Neuronal stem cell (in vitro differentiated cells): Measurements from ENCODE around the gene GGA1.
"Not testable (repeated sequence)": the region's sequence is repeated elsewhere in the genome, so short reads cannot be mapped to it uniquely, and the experiment has no call there.

Experiments used
- DNase-seq: peaks from one replicate; pipeline ENCODE4 v3.0.0-alpha.2; 2013; ENCODE audit warnings: low spot score
- H2AFZ ChIP-seq: one replicate; pipeline ENCODE4 v1.6.1; 2013; ENCODE audit warnings: mild to moderate bottlenecking, low read length, inconsistent platforms
- H2AK5ac ChIP-seq: 2 replicates; pipeline ENCODE4 v1.6.1; 2013; ENCODE audit warnings: low read depth, mild to moderate bottlenecking, inconsistent platforms, low read length, moderate library complexity, mixed read lengths
- H2BK120ac ChIP-seq: 2 replicates; pipeline ENCODE4 v1.6.1; 2013; ENCODE audit warnings: low read depth, mild to moderate bottlenecking, inconsistent platforms, low read length, moderate library complexity, mixed read lengths
- H2BK12ac ChIP-seq: one replicate; pipeline ENCODE4 v1.6.1; 2013; ENCODE audit warnings: low read length, inconsistent platforms
- H2BK15ac ChIP-seq: 2 replicates; pipeline ENCODE4 v1.6.1; 2013; ENCODE audit warnings: mild to moderate bottlenecking, low read length, inconsistent platforms, mixed read lengths
- H2BK5ac ChIP-seq: one replicate; pipeline ENCODE4 v1.6.1; 2013; ENCODE audit warnings: inconsistent platforms, mild to moderate bottlenecking, low read length, moderate library complexity
- H3K14ac ChIP-seq: one replicate; pipeline ENCODE4 v1.6.1; 2013; ENCODE audit warnings: low read length, inconsistent platforms
- H3K18ac ChIP-seq: 2 replicates; pipeline ENCODE4 v1.6.1; 2013; ENCODE audit warnings: low read length, inconsistent platforms
- H3K23ac ChIP-seq: 2 replicates; pipeline ENCODE4 v1.6.1; 2013; ENCODE audit warnings: low read depth, mild to moderate bottlenecking, mixed read lengths, low read length, inconsistent platforms; ENCODE audit not compliant: poor library complexity
- H3K27ac ChIP-seq: replicated peaks from 3 replicates; pipeline ENCODE4 v1.5.1; 2013; ENCODE audit warnings: low read length, inconsistent platforms
- H3K27me3 ChIP-seq, 3 experiments: 2 replicates each; pipeline ENCODE4 v1.6.1; 2013; ENCODE audit warnings: low read length in 3 of 3, mild to moderate bottlenecking in 2 of 3, inconsistent platforms in 1 of 3, low read depth in 1 of 3, mixed read lengths in 1 of 3, moderate library complexity in 1 of 3; ENCODE audit not compliant: control insufficient read depth in 3 of 3, insufficient read depth in 3 of 3
- H3K36me3 ChIP-seq, 2 donors: replicated peaks in 1 of 2; 2 replicates each; pipeline ENCODE4 v1.6.1; 2013; ENCODE audit warnings: low read length in 2 of 2; ENCODE audit not compliant: control insufficient read depth in 2 of 2, insufficient read depth in 2 of 2
- H3K4ac ChIP-seq: 2 replicates; pipeline ENCODE4 v1.6.1; 2013; ENCODE audit warnings: inconsistent platforms, mild to moderate bottlenecking, low read length, moderate library complexity
- H3K4me1 ChIP-seq, 2 donors: 1 replicate in 1 of 2; 2 replicates in 1 of 2; pipeline ENCODE4 v1.6.1; 2013; ENCODE audit warnings: low read length in 2 of 2, low read depth in 1 of 2; ENCODE audit not compliant: control insufficient read depth in 2 of 2, insufficient read depth in 1 of 2
- H3K4me2 ChIP-seq: one replicate; pipeline ENCODE4 v1.6.1; 2013; ENCODE audit warnings: mild to moderate bottlenecking, low read length, inconsistent platforms; ENCODE audit not compliant: insufficient read depth, poor library complexity, severe bottlenecking
- H3K4me3 ChIP-seq, 2 donors: 2 replicates each; pipeline ENCODE4 v1.5.1; 2013; ENCODE audit warnings: low read length in 2 of 2, mild to moderate bottlenecking in 2 of 2, inconsistent platforms in 1 of 2, moderate library complexity in 1 of 2
- H3K79me1 ChIP-seq: one replicate; pipeline ENCODE4 v1.6.1; 2013; ENCODE audit warnings: low read depth, mild to moderate bottlenecking, inconsistent platforms, low read length, moderate library complexity
- H3K9ac ChIP-seq: one replicate; pipeline ENCODE4 v1.6.1; 2013; ENCODE audit warnings: mild to moderate bottlenecking, low read depth, low read length, inconsistent platforms; ENCODE audit not compliant: poor library complexity
- H3K9me3 ChIP-seq, 2 donors: replicated peaks in 1 of 2; 2 replicates each; pipeline versions ENCODE3 to v1.6.1; 2013; ENCODE audit warnings: low read length in 2 of 2, mild to moderate bottlenecking in 2 of 2, inconsistent platforms in 1 of 2, low read depth in 1 of 2, mixed read lengths in 1 of 2, moderate library complexity in 1 of 2; ENCODE audit not compliant: control insufficient read depth in 2 of 2, insufficient read depth in 1 of 2
- H4K8ac ChIP-seq: one replicate; pipeline ENCODE4 v1.6.1; 2013; ENCODE audit warnings: low read depth, mild to moderate bottlenecking, inconsistent platforms, low read length, moderate library complexity
- H4K91ac ChIP-seq: one replicate; pipeline ENCODE4 v1.6.1; 2013; ENCODE audit warnings: low read length, low read depth, mild to moderate bottlenecking, inconsistent platforms; ENCODE audit not compliant: poor library complexity
- WGBS, 2 donors: extraction: QIAGEN DNeasy Blood & Tissue Kit; methylation state at CpG; one replicate each; pipeline ENCODE4 v1.1.7; 2013; ENCODE audit warnings: missing lambda C conversion rate in 2 of 2, mixed read lengths in 1 of 2; ENCODE audit not compliant: insufficient read length in 2 of 2, insufficient replicate concordance in 1 of 2; ENCODE audit errors: extremely low coverage in 2 of 2; 5-methylcytosine and 5-hydroxymethylcytosine counted together

Gene GGA1

GRCh38 chr22:37654563-37655251 lies 46.1 kb downstream of the GGA1 start:
- H2AFZ ChIP-seq: no peak overlapping the region
- H4K91ac ChIP-seq: no peak overlapping the region
- no peak overlapping the region for H3K9ac ChIP-seq
- H2BK5ac ChIP-seq: no peak overlapping the region
- peaks cover 6 to 8% of the 10 kb centered on the region in 2 donors for H3K4me1 ChIP-seq
- no peak overlapping the region for H4K8ac ChIP-seq
- no peak overlapping the region for H3K27ac ChIP-seq
- no peak overlapping the region for H2AK5ac ChIP-seq
- no CpG with 5 or more reads among the region's 14 CpGs for WGBS, 2 donors
- H3K27me3 ChIP-seq: no peaks in the 10 kb centered on the region
- H3K4me2 ChIP-seq: no peak overlapping the region
- H2BK12ac ChIP-seq: no peak overlapping the region
- no peak overlapping the region for H2BK120ac ChIP-seq
- peaks cover 7% of the 10 kb centered on the region for H3K79me1 ChIP-seq
- no peak overlapping the region for H3K18ac ChIP-seq
- no peak overlapping the region for H3K4me3 ChIP-seq
- peaks cover 5 to 36% of the 10 kb centered on the region in 2 donors for H3K36me3 ChIP-seq
- no peak overlapping the region for H3K23ac ChIP-seq
- no peak overlapping the region for H2BK15ac ChIP-seq
- no peak for DNase-seq
- H3K4ac ChIP-seq: no peak overlapping the region
- no peak overlapping the region for H3K14ac ChIP-seq
- H3K9me3 ChIP-seq: no peaks in the 10 kb centered on the region

- DNase-seq: no peak
- peaks cover 7% of the 10 kb centered on the region for H3K79me1 ChIP-seq
- H3K18ac ChIP-seq: no peak overlapping the region
- no peak overlapping the region for H3K27ac ChIP-seq
- no peak overlapping the region for H3K23ac ChIP-seq
- H3K9me3 ChIP-seq: no peaks in the 10 kb centered on the region
- no CpG with 5 or more reads among the region's 17 CpGs for WGBS, 2 donors
- H3K4me2 ChIP-seq: no peak overlapping the region
- no peak overlapping the region for H3K9ac ChIP-seq
- H3K14ac ChIP-seq: no peak overlapping the region
- H3K36me3 ChIP-seq: peaks cover 5 to 32% of the 10 kb centered on the region in 2 donors
- H2AK5ac ChIP-seq: no peak overlapping the region
- no peak overlapping the region for H2AFZ ChIP-seq
- peaks cover 8 to 9% of the 10 kb centered on the region in 2 donors for H3K4me1 ChIP-seq
- H2BK12ac ChIP-seq: no peak overlapping the region
- no peak overlapping the region for H3K4me3 ChIP-seq
- no peak overlapping the region for H4K8ac ChIP-seq
- no peak overlapping the region for H2BK15ac ChIP-seq
- H3K27me3 ChIP-seq: no peaks in the 10 kb centered on the region
- H2BK5ac ChIP-seq: no peak overlapping the region
- no peak overlapping the region for H4K91ac ChIP-seq
- H3K4ac ChIP-seq: no peak overlapping the region
- no peak overlapping the region for H2BK120ac ChIP-seq
Observed at GRCh38 chr22:37655252-37655563, 46.6 kb downstream of the GGA1 start.

- WGBS, 2 donors: no CpG with 5 or more reads among the region's 4 CpGs
- not testable (repeated sequence) for H3K9me3 ChIP-seq, H2BK12ac ChIP-seq, H2BK120ac ChIP-seq, H4K91ac ChIP-seq, H3K4ac ChIP-seq, H3K18ac ChIP-seq, H3K27ac ChIP-seq, H2AK5ac ChIP-seq, H4K8ac ChIP-seq, H3K23ac ChIP-seq, H3K27me3 ChIP-seq, H3K4me2 ChIP-seq, DNase-seq, H3K4me3 ChIP-seq, H2AFZ ChIP-seq, H2BK5ac ChIP-seq, H3K9ac ChIP-seq, H2BK15ac ChIP-seq, H3K14ac ChIP-seq
- H3K79me1 ChIP-seq: peaks cover 11% of the 10 kb centered on the region
- peaks cover 11 to 16% of the 10 kb centered on the region in 2 donors for H3K4me1 ChIP-seq
- H3K36me3 ChIP-seq: peaks cover 3 to 29% of the 10 kb centered on the region in 2 donors
Observed at GRCh38 chr22:37656583-37656982, 47.9 kb downstream of the GGA1 start.

- Histone ChIP-seq H3K18ac (no peak overlapping the region), H3K79me1 (peaks cover 11% of the 10 kb centered on the region), H2AFZ (peak overlapping the region; percentile 74), H3K27ac (peak overlapping the region; percentile 43), H3K4me3 (peak overlapping the region; percentile 52 to 71), H3K9ac (no peak overlapping the region), H3K9me3 (no peaks in the 10 kb centered on the region), H2BK120ac (no peak overlapping the region), H3K23ac (no peak overlapping the region), H4K91ac (no peak overlapping the region), H2AK5ac (peak overlapping the region; percentile 51), H3K4ac (no peak overlapping the region), H3K36me3 (peaks cover 4 to 31% of the 10 kb centered on the region in 2 donors), H4K8ac (no peak overlapping the region), H2BK5ac (no peak overlapping the region), H2BK15ac (no peak overlapping the region), H3K14ac (no peak overlapping the region), H3K27me3 (no peaks in the 10 kb centered on the region), H2BK12ac (no peak overlapping the region), H3K4me1 (peaks cover 11 to 16% of the 10 kb centered on the region in 2 donors), H3K4me2 (peak overlapping the region; percentile 67)
- WGBS, 2 donors: no CpG with 5 or more reads among the region's 6 CpGs
- no peak for DNase-seq
Observed at GRCh38 chr22:37657590-37658132, 49.0 kb downstream of the GGA1 start.
